Stimulated activated effector memory CD8-positive, alpha-beta T cell treated with anti-CD3 and anti-CD28 coated beads, Interleukin-12 subunit alpha, Interleukin-12 subunit beta, amount 100 ng/mL, for 72 hours (primary cell): ENCODE data around the gene WNK2.
A peak's percentile ranks its signal among the peaks of the same experiment; 100 is the strongest.

Source experiments
- ATAC-seq: fragments of 150-1000 bp; cut with Tn5 transposase; 2 replicates; pipeline ENCODE4 v1.10.0; 2021
- DNase-seq, 2 donors: peaks; one replicate each; pipeline ENCODE4 v3.0.0; 2021 to 2022; ENCODE audit warnings: low spot score in 2 of 2
- H3K27ac Mint-ChIP-seq: one replicate; pipeline ENCODE4 v1.8.0; 2022; ENCODE audit warnings: mild to moderate bottlenecking, mixed read lengths
- H3K36me3 Mint-ChIP-seq: one replicate; pipeline ENCODE4 v1.8.0; 2022; ENCODE audit warnings: mild to moderate bottlenecking, mixed read lengths
- H3K4me1 Mint-ChIP-seq: one replicate; pipeline ENCODE4 v1.8.0; 2022; ENCODE audit warnings: mixed read lengths
- H3K4me3 Mint-ChIP-seq: one replicate; pipeline ENCODE4 v1.8.0; 2022; ENCODE audit warnings: mild to moderate bottlenecking, mixed read lengths
- H3K9me3 Mint-ChIP-seq: one replicate; pipeline ENCODE4 v1.8.0; 2022; ENCODE audit warnings: mixed read lengths

Gene WNK2

DNA sequence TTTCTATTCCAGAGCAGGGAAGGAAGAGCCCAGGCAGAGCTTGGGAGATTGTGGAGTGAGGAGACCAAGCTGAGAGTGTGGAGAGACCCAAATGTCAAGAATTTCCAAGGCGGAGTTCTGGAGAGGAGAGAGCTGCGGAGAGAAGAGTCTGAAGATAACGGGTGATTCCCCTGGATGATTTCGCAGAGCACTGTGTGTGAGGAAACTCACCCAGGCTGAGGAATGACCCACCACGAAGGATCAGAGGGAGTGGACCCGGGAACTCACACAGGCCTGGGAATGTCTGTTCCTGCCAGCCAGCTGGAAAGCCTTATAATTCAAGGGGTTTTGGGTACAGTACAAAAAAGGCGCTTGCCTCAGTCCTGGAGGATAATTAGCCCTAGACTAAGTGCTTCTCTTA lies 94.2 kb downstream of the WNK2 start:
- Mint-ChIP-seq H3K36me3 (no peaks in the 10 kb centered on the region), H3K9me3 (peaks cover 4% of the 10 kb centered on the region), H3K4me3 (no peak overlapping the region), H3K4me1 (no peaks in the 10 kb centered on the region), H3K27ac (no peak overlapping the region)
- ATAC-seq = no peak
- peak in 1 of 2 donors; percentile 22 for DNase-seq

GRCh38 chr9:93280661-93281259 lies 96.8 kb downstream of the WNK2 start:
- Mint-ChIP-seq H3K4me3 (no peak overlapping the region), H3K4me1 (no peaks in the 10 kb centered on the region), H3K36me3 (no peaks in the 10 kb centered on the region), H3K27ac (no peak overlapping the region), H3K9me3 (no peaks in the 10 kb centered on the region)
- no peak for ATAC-seq
- DNase-seq = no peak

DNA sequence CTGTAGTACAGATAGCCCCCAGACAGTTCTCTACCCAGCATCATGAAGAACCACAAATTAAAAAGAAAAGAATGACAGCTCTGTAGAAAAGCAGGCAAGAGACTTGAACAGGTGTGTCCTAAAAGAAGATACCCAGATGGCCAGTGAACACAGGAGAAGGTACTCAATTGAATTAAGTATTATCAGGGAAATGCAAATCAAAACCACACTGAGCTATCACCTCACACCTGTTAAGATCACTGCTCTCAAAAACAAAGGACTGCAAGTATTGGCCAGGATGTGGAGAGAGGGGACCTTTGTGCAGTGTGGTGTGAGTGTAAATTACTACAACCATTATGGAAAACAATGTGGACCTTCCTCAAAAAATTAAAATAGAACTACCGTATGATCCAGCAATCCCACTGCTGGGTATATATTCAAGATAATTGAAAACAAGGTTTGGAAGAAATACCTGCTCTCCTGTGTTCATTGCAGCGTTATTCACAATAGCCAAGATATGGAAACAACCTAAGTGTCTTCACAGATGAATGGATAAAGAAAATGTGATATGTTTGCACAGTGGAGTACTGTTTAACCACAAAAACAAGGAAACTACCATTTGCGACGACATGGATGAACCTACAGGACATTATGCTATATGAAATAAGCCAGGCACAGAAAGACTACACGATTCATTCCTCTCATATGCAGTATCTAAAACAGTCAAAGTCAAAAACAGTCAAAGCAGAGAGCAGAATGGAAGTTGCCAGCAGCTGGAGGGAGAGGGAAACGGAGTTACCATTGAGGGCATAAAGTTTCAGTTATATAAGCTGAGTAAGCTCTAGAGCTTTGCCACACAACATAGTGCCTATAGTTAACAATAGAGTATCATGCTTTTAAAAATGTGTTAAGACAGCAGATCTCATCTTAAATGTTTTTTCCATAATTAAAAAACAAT lies 102.6 kb downstream of the WNK2 start:
- DNase-seq (peak in 1 of 2 donors; percentile 22), ATAC-seq (no peak)
- no peak overlapping the region for H3K4me3 Mint-ChIP-seq
- no peaks in the 10 kb centered on the region for H3K36me3 Mint-ChIP-seq
- H3K27ac Mint-ChIP-seq = no peak overlapping the region
- H3K9me3 Mint-ChIP-seq = no peaks in the 10 kb centered on the region
- H3K4me1 Mint-ChIP-seq = no peaks in the 10 kb centered on the region

DNA sequence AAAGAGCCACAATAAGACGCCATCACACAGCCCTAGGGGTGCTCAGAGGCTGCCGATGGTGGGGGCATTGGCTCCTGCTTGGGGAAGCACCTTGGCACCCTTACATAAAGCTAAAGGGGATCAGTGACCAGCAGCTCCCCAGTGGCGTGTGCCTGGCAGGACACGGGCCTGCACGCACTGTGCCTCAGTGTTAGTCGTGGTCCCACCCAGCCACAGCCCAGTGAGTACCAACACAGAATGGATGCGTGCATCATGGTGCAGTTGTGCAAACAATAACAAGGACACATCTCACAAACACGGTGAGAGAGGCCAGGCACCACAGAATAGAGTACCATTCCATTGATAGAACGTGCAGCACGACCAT lies 103.2 kb downstream of the WNK2 start:
- Mint-ChIP-seq H3K4me1 (no peaks in the 10 kb centered on the region), H3K36me3 (no peaks in the 10 kb centered on the region), H3K4me3 (no peak overlapping the region), H3K9me3 (no peaks in the 10 kb centered on the region), H3K27ac (no peak overlapping the region)
- DNase-seq (peak in 1 of 2 donors; percentile 38), ATAC-seq (no peak)

DNA sequence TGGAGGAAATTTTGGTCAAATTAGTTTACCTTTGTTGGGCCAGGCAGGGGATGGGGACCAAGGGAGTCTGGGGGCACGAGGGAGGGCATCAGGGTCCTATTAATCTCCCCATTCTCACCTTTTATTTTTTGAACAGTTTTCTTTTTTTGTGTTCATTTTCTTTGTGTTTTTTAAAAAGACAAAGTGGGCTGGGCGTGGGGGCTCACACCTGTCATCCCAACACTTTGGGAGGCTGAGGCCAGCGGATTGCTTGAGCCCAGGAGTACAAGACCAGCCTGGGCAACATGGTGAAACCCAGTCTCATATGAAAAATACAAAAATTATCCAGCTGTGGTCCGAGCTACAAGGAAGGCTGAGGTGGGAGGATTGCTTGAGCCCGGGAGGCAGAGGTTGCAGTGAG lies 103.7 kb downstream of the WNK2 start:
- Mint-ChIP-seq H3K27ac (no peak overlapping the region), H3K4me3 (no peak overlapping the region), H3K9me3 (no peaks in the 10 kb centered on the region), H3K36me3 (no peaks in the 10 kb centered on the region), H3K4me1 (no peaks in the 10 kb centered on the region)
- DNase-seq = no peak
- no peak for ATAC-seq

- Mint-ChIP-seq H3K4me1 (no peaks in the 10 kb centered on the region), H3K27ac (peak overlapping the region; percentile 13), H3K36me3 (no peaks in the 10 kb centered on the region), H3K9me3 (no peaks in the 10 kb centered on the region), H3K4me3 (no peak overlapping the region)
- DNase-seq (peak in 1 of 2 donors; percentile 38), ATAC-seq (no peak)
These were observed 104.4 kb downstream of the WNK2 start for GRCh38 chr9:93288341-93288740.

- no peak overlapping the region for H3K27ac Mint-ChIP-seq
- no peaks in the 10 kb centered on the region for H3K4me1 Mint-ChIP-seq
- no peak for ATAC-seq
- DNase-seq = peak in 1 of 2 donors; percentile 44
- no peak overlapping the region for H3K4me3 Mint-ChIP-seq
- no peaks in the 10 kb centered on the region for H3K9me3 Mint-ChIP-seq
- no peaks in the 10 kb centered on the region for H3K36me3 Mint-ChIP-seq
These were observed 105.2 kb downstream of the WNK2 start for GRCh38 chr9:93288891-93289883.

DNA sequence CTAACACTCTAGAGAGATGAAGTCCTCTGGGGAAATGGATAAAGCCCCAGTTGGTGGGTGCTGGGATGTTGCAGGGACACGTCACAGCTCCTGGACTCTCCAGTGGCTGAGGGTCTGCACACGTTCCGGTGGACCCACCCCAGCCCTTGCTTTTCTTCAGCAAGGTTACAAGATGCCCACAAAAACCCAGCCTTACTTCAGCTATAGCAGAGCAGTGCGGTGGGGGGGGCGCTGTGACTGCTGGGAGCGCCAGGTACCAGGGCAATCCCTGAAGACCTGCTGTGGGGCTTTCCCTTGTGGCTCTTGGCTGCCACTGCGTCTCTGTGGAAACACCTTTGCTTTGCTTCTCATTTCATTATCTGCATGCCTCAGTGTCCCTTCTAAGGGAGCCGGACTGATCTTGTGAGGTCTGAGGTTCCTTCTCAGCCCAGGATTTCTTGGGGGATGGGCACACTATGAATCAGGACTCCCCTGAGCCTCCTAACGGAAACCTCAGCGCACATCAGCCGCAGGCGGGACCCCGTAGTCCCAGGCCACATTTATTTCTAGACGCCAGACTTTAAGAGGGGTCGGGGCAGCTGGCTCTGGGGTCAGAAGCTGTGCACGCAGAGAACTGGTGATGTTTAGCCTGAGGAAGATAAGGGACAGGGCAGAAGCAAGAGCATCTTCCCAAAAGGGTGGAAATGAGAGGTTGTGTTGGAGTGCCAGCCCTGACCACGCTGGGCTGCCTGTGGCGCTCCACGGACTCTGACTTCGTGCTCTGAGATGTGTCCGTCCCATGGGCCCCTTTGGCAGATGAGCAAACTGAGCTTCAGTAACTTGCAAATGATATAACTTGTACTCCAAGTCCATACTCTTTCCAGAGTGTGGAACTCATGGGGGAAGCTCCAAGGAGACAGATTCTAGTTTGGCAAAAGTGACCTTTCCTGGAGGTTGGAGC lies 106.8 kb downstream of the WNK2 start:
- Mint-ChIP-seq H3K27ac (no peak overlapping the region), H3K4me1 (no peaks in the 10 kb centered on the region), H3K4me3 (no peak overlapping the region), H3K36me3 (no peaks in the 10 kb centered on the region), H3K9me3 (no peaks in the 10 kb centered on the region)
- ATAC-seq (no peak), DNase-seq (peak in 1 of 2 donors; percentile 37)

GRCh38 chr9:93291536-93292287 lies 107.8 kb downstream of the WNK2 start:
- Mint-ChIP-seq H3K4me3 (no peak overlapping the region), H3K27ac (no peak overlapping the region), H3K9me3 (no peaks in the 10 kb centered on the region), H3K4me1 (no peaks in the 10 kb centered on the region), H3K36me3 (no peaks in the 10 kb centered on the region)
- ATAC-seq (no peak), DNase-seq (peak in 1 of 2 donors; percentile 36)

- Mint-ChIP-seq H3K4me3 (no peak overlapping the region), H3K27ac (no peak overlapping the region), H3K9me3 (no peaks in the 10 kb centered on the region), H3K4me1 (peaks cover 4% of the 10 kb centered on the region), H3K36me3 (no peaks in the 10 kb centered on the region)
- ATAC-seq (no peak), DNase-seq (peak in 1 of 2 donors; percentile 33)
These were observed 108.3 kb downstream of the WNK2 start for GRCh38 chr9:93292288-93292615.

DNA sequence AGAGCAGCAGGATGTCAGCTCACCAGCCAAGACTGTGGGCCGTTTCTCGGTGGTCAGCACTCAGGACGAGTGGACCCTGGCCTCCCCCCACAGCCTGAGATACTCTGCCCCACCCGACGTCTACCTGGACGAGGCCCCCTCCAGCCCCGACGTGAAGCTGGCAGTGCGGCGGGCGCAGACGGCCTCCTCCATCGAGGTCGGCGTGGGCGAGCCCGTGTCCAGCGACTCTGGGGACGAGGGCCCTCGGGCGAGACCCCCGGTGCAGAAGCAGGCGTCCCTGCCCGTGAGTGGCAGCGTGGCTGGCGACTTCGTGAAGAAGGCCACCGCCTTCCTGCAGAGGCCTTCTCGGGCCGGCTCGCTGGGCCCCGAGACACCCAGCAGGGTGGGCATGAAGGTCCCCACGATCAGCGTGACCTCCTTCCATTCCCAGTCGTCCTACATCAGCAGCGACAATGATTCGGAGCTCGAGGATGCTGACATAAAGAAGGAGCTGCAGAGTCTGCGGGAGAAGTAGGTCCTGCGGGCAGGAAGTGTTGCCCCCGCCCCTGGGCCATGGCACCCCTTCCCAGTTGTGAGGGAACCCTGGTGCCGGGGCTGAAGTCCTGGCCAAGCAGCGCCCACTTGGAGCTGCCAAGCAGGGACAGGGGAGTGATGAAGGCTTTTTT lies 108.9 kb downstream of the WNK2 start:
- ATAC-seq (no peak), DNase-seq (peak in 1 of 2 donors; percentile 43)
- Mint-ChIP-seq H3K9me3 (no peaks in the 10 kb centered on the region), H3K4me1 (peaks cover 6% of the 10 kb centered on the region), H3K27ac (no peak overlapping the region), H3K36me3 (no peaks in the 10 kb centered on the region), H3K4me3 (no peak overlapping the region)

GRCh38 chr9:93294011-93294410 lies 110.1 kb downstream of the WNK2 start:
- no peak for DNase-seq
- no peak overlapping the region for H3K4me3 Mint-ChIP-seq
- no peaks in the 10 kb centered on the region for H3K36me3 Mint-ChIP-seq
- no peak overlapping the region for H3K27ac Mint-ChIP-seq
- H3K9me3 Mint-ChIP-seq = no peaks in the 10 kb centered on the region
- ATAC-seq = no peak
- peaks cover 6% of the 10 kb centered on the region for H3K4me1 Mint-ChIP-seq

GRCh38 chr9:93295031-93295430 lies 111.1 kb downstream of the WNK2 start:
- H3K4me1 Mint-ChIP-seq = peaks cover 6% of the 10 kb centered on the region
- H3K27ac Mint-ChIP-seq = no peak overlapping the region
- ATAC-seq = no peak
- no peaks in the 10 kb centered on the region for H3K36me3 Mint-ChIP-seq
- DNase-seq = peak in 1 of 2 donors; percentile 46
- H3K9me3 Mint-ChIP-seq = no peaks in the 10 kb centered on the region
- no peak overlapping the region for H3K4me3 Mint-ChIP-seq
